ENCODE measurements around the gene RAB3B. TPM values are rescaled to one million over a fixed set of nuclear protein-coding genes. Genes with fewer than 3 reads are reported as not detected.

The RAB3B gene
- total and polyA plus RNA-seq, 4 experiments from 2014 or later, result 0.06 TPM; not detected in 2

DNA sequence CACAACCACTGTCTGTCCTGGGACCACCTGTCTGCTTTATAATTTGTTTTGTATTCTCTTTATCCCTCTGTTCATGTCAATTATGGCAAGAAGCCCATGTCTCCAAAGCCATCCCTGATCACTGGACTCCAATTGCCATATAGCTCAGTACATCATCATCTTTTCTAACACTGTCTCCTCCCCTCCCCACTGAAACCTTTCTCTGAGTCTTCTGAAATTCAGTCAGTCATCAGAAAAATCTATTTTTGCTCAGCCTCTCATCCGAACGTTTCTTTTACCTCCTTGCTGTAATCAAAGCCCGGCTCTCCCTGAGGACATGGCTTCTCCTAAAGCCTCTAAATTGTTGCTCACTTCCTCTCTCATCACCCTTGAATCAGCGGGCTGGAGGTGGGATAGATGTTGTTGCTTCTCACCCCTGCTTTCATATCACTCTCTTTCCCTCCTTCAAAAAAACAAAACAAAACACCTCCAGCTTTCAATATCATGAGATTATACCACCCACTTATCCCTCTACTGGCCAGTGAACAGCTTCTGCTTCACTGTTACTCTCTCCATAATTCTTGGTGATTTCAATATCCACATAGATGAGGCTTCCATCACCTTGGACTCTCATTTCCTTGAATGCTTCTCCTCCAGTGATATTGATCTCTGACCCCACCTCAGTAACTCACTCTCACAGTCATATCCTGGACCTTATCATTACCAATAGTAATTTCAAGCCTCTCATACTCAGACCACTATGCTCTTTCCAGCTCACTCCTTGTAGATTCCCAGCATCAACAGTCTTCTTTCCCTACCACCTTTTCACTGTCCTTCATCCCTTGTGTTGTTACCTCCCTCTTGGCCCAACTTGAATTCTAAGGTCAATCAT, 27.8 kb downstream of the RAB3B start:
- CTCF ChIA-PET (ENCODE audit: partially characterized antibody), result no interaction called here
- POLR2A ChIA-PET (ENCODE audit: partially characterized antibody), result no interaction called here

GRCh38 chr1:51961954-51962353, 28.5 kb downstream of the RAB3B start:
- no peak overlapping the region for H3K4me3 Mint-ChIP-seq
- no peaks in the 10 kb centered on the region for H3K9me3 Mint-ChIP-seq
- POLR2A ChIA-PET (ENCODE audit: partially characterized antibody), result no interaction called here
- no peaks in the 10 kb centered on the region for H3K4me1 ChIP-seq (ENCODE audit: insufficient read depth, low read length)
- H3K36me3 Mint-ChIP-seq, result no peaks in the 10 kb centered on the region
- intact Hi-C loops (cut with micrococcal nuclease), result no loop called here
- CTCF ChIA-PET (ENCODE audit: partially characterized antibody), result no interaction called here
- no peaks in the 10 kb centered on the region for H3K36me3 ChIP-seq (ENCODE audit: insufficient read depth, low read length)
- no peaks in the 10 kb centered on the region for H3K4me1 Mint-ChIP-seq
- H3K27me3 ChIP-seq (ENCODE audit: insufficient read depth, low read length), result no peaks in the 10 kb centered on the region
- no peak overlapping the region for H3K4me3 ChIP-seq (ENCODE audit: low read length in 2 of 2)
- no peaks in the 10 kb centered on the region for H3K9me3 ChIP-seq (ENCODE audit: control insufficient read depth in 1 of 2, low read length in 2 of 2)
- H3K27ac ChIP-seq (ENCODE audit: low read depth, low read length), result no peak overlapping the region
- H3K27ac Mint-ChIP-seq, result no peak overlapping the region
- H3K27me3 Mint-ChIP-seq, result peaks cover 3 to 4% of the 10 kb centered on the region in 2 donors
- no peak for DNase-seq

More for the DNA sequence above, 27.8 kb downstream of the RAB3B start:
- H3K4me3 Mint-ChIP-seq, result no peak overlapping the region
- no peaks in the 10 kb centered on the region for H3K36me3 Mint-ChIP-seq
- H3K27me3 ChIP-seq (ENCODE audit: insufficient read depth, low read length), result no peaks in the 10 kb centered on the region
- intact Hi-C loops (cut with micrococcal nuclease), result no loop called here
- H3K27me3 Mint-ChIP-seq, result peaks cover 3 to 4% of the 10 kb centered on the region in 2 donors
- DNase-seq, result no peak
- no peak overlapping the region for H3K4me3 ChIP-seq (ENCODE audit: low read length in 2 of 2)
- H3K9me3 Mint-ChIP-seq, result no peaks in the 10 kb centered on the region
- H3K4me1 ChIP-seq (ENCODE audit: insufficient read depth, low read length), result no peaks in the 10 kb centered on the region
- no peak overlapping the region for H3K27ac ChIP-seq (ENCODE audit: low read depth, low read length)
- H3K36me3 ChIP-seq (ENCODE audit: insufficient read depth, low read length), result no peaks in the 10 kb centered on the region
- no peaks in the 10 kb centered on the region for H3K9me3 ChIP-seq (ENCODE audit: control insufficient read depth in 1 of 2, low read length in 2 of 2)
- H3K27ac Mint-ChIP-seq, result no peak overlapping the region
- no peaks in the 10 kb centered on the region for H3K4me1 Mint-ChIP-seq

DNA sequence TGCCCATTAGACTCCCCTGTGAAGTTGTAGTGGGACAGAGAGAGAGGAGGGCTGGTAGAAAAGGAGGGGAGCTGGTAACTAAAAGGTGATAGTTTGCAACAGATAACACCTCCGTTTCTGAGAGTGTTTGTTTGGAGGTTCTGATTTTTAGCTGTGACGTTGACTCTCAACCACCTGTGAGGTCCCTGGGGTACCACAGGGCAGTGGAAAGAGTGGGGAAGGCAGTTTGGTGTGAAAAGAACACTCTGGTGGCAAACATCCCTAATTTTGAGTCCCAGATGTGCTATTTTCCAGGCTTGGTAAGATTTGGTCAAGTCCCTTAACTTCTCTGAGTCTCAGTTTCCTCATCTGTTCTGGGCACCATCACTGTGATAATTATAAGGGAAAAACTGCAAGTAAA, 29.3 kb downstream of the RAB3B start:
- no peak for DNase-seq
- POLR2A ChIA-PET (ENCODE audit: partially characterized antibody), result no interaction called here
- no peaks in the 10 kb centered on the region for H3K4me1 Mint-ChIP-seq
- H3K27me3 Mint-ChIP-seq, result peaks cover 3 to 4% of the 10 kb centered on the region in 2 donors
- no peak overlapping the region for H3K27ac Mint-ChIP-seq
- H3K4me3 Mint-ChIP-seq, result no peak overlapping the region
- Histone ChIP-seq H3K4me1 (ENCODE audit: insufficient read depth, low read length) (no peaks in the 10 kb centered on the region), H3K4me3 (ENCODE audit: low read length in 2 of 2) (no peak overlapping the region), H3K9me3 (ENCODE audit: control insufficient read depth in 1 of 2, low read length in 2 of 2) (no peaks in the 10 kb centered on the region), H3K27ac (ENCODE audit: low read depth, low read length) (no peak overlapping the region), H3K36me3 (ENCODE audit: insufficient read depth, low read length) (no peaks in the 10 kb centered on the region), H3K27me3 (ENCODE audit: insufficient read depth, low read length) (no peaks in the 10 kb centered on the region)
- CTCF ChIA-PET (ENCODE audit: partially characterized antibody), result no interaction called here
- H3K36me3 Mint-ChIP-seq, result no peaks in the 10 kb centered on the region
- intact Hi-C loops (cut with micrococcal nuclease), result no loop called here
- no peaks in the 10 kb centered on the region for H3K9me3 Mint-ChIP-seq

DNA sequence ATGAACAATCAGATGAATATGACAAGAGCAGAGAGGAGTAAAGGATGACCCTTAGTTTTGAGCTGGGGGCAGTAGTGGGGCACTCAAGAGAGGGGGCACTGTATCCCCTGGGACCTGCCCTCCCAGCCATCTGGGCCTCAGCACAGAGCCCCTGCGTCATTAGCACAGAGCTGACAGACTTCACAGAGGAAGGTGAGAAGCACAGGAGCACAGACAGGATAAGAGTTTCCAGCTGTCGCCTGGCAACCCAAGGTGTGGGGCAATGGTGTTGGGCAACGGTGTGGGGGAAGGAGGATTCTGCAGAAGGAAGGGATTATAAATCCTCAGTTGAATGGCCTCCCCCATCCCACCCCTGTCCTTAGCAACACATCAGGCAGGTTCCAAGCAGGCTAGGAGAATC, 30.2 kb downstream of the RAB3B start:
- H3K4me1 Mint-ChIP-seq, result no peaks in the 10 kb centered on the region
- H3K27me3 Mint-ChIP-seq, result peaks cover 3 to 4% of the 10 kb centered on the region in 2 donors
- DNase-seq, result no peak
- H3K36me3 Mint-ChIP-seq, result no peaks in the 10 kb centered on the region
- no peaks in the 10 kb centered on the region for H3K9me3 Mint-ChIP-seq
- H3K27ac Mint-ChIP-seq, result no peak overlapping the region
- POLR2A ChIA-PET (ENCODE audit: partially characterized antibody), result no interaction called here
- no peak overlapping the region for H3K4me3 Mint-ChIP-seq
- H3K27ac ChIP-seq (ENCODE audit: low read depth, low read length), result no peak overlapping the region
- H3K4me3 ChIP-seq (ENCODE audit: low read length in 2 of 2), result no peak overlapping the region
- no peaks in the 10 kb centered on the region for H3K4me1 ChIP-seq (ENCODE audit: insufficient read depth, low read length)
- intact Hi-C loops (cut with micrococcal nuclease), result no loop called here
- no peaks in the 10 kb centered on the region for H3K9me3 ChIP-seq (ENCODE audit: control insufficient read depth in 1 of 2, low read length in 2 of 2)
- H3K27me3 ChIP-seq (ENCODE audit: insufficient read depth, low read length), result no peaks in the 10 kb centered on the region
- CTCF ChIA-PET (ENCODE audit: partially characterized antibody), result no interaction called here
- no peaks in the 10 kb centered on the region for H3K36me3 ChIP-seq (ENCODE audit: insufficient read depth, low read length)

DNA sequence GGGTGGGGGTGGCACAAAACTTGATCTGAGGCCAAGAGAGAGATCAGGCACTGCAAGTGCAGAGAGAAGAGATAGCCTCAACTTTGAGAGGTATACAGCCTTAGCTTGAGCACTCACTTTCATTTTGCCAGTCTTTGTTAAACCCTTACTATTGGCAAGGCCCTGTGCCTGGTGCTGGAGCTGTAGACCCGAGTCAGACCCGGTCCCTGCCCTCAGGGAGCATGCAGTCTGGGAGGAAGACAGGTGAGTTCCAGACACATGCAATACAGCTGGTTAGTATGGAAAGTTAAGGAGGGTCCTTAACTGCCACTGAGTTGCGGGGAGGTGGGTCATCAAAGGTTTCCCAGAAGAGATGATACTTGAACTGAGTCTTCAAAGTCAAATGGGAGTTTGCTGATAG, 31.7 kb downstream of the RAB3B start:
- no peaks in the 10 kb centered on the region for H3K27me3 ChIP-seq (ENCODE audit: insufficient read depth, low read length)
- Mint-ChIP-seq H3K27ac (no peak overlapping the region), H3K36me3 (no peaks in the 10 kb centered on the region), H3K9me3 (no peaks in the 10 kb centered on the region), H3K4me1 (no peaks in the 10 kb centered on the region), H3K4me3 (no peak overlapping the region), H3K27me3 (peaks cover 3 to 4% of the 10 kb centered on the region in 2 donors)
- H3K36me3 ChIP-seq (ENCODE audit: insufficient read depth, low read length), result no peaks in the 10 kb centered on the region
- no peak overlapping the region for H3K4me3 ChIP-seq (ENCODE audit: low read length in 2 of 2)
- H3K4me1 ChIP-seq (ENCODE audit: insufficient read depth, low read length), result no peaks in the 10 kb centered on the region
- ChIA-PET POLR2A (ENCODE audit: partially characterized antibody) (no interaction called here), CTCF (ENCODE audit: partially characterized antibody) (no interaction called here)
- no peak for DNase-seq
- no peak overlapping the region for H3K27ac ChIP-seq (ENCODE audit: low read depth, low read length)
- H3K9me3 ChIP-seq (ENCODE audit: control insufficient read depth in 1 of 2, low read length in 2 of 2), result no peaks in the 10 kb centered on the region
- intact Hi-C loops (cut with micrococcal nuclease), result no loop called here

DNA sequence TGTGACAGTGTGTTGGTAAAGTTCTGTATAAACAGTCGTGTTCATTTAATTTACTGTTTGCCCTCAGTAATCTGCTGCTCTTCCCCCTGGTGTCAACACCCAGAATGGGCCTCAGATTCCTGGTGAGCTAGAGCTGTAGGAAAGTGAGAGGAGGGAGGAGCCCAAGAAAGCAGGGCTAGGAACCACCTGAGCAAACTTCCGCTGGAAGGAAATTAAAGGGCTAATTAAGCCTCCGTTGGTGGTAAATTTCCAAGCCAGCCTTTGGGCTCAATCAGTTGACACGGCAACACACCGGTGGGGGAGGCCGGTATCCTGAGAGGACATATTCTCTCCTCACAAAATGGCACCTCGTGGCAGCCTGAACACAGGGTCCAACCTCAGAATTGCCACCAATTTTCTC, 32.9 kb downstream of the RAB3B start:
- no peak overlapping the region for H3K27ac Mint-ChIP-seq
- DNase-seq, result no peak
- Histone ChIP-seq H3K36me3 (ENCODE audit: insufficient read depth, low read length) (no peaks in the 10 kb centered on the region), H3K27me3 (ENCODE audit: insufficient read depth, low read length) (no peaks in the 10 kb centered on the region), H3K4me3 (ENCODE audit: low read length in 2 of 2) (no peak overlapping the region), H3K9me3 (ENCODE audit: control insufficient read depth in 1 of 2, low read length in 2 of 2) (no peaks in the 10 kb centered on the region), H3K27ac (ENCODE audit: low read depth, low read length) (no peak overlapping the region), H3K4me1 (ENCODE audit: insufficient read depth, low read length) (no peaks in the 10 kb centered on the region)
- ChIA-PET CTCF (ENCODE audit: partially characterized antibody) (no interaction called here), POLR2A (ENCODE audit: partially characterized antibody) (no interaction called here)
- no peaks in the 10 kb centered on the region for H3K36me3 Mint-ChIP-seq
- H3K4me3 Mint-ChIP-seq, result no peak overlapping the region
- no peaks in the 10 kb centered on the region for H3K9me3 Mint-ChIP-seq
- intact Hi-C loops (cut with micrococcal nuclease), result no loop called here
- H3K27me3 Mint-ChIP-seq, result peaks cover 5 to 8% of the 10 kb centered on the region in 2 donors
- no peaks in the 10 kb centered on the region for H3K4me1 Mint-ChIP-seq

DNA sequence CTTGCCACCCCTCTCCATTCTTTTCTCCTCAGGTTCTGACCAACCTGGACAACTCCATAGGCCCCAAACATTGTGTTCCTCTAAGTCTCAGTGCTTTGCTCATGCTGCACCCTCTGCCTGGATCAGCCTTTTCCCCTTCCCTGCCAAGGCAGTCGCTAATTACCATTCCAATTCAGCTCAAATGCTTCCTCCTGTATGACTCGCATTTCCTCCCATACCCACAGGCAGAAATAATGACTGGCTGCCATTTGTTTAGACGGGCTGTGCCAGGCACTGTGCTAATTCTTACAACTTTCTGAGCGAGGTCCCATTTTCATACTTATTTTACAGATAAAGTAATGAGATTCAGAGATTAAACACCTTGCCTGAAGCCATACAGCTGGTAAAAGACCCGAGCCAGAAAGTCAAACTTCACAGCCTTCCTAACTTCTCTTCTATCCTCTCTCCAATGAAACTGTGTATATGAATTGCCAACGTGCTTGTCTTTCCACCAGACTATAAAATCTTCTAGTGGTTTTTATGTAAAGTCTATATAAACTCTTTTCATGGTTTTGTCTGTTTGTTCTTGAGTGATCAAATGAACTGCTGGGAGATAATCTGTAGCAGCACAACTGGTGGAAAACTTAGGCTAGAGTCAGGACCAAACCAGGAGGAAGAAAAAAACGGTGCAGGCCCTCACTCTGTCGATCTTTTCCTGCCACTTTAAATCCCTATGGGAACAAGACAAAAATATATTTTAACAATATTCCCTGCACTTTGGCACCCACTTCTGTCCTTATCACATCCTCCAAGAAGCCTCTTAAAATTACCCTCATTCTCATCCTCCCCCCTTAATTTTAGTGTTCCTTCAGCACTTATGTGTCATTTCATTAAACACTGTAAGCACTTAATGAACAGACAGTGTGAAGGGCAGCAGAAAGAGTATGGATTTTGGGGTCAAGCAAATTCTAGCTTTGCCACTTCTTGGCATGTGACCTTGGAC, 33.7 kb downstream of the RAB3B start:
- Histone ChIP-seq H3K4me1 (ENCODE audit: insufficient read depth, low read length) (no peaks in the 10 kb centered on the region), H3K9me3 (ENCODE audit: control insufficient read depth in 1 of 2, low read length in 2 of 2) (no peaks in the 10 kb centered on the region), H3K4me3 (ENCODE audit: low read length in 2 of 2) (no peak overlapping the region), H3K36me3 (ENCODE audit: insufficient read depth, low read length) (no peaks in the 10 kb centered on the region), H3K27me3 (ENCODE audit: insufficient read depth, low read length) (no peaks in the 10 kb centered on the region), H3K27ac (ENCODE audit: low read depth, low read length) (no peak overlapping the region)
- no peak for DNase-seq
- H3K4me3 Mint-ChIP-seq, result no peak overlapping the region
- intact Hi-C loops (cut with micrococcal nuclease), result no loop called here
- no peaks in the 10 kb centered on the region for H3K4me1 Mint-ChIP-seq
- POLR2A ChIA-PET (ENCODE audit: partially characterized antibody), result no interaction called here
- H3K9me3 Mint-ChIP-seq, result no peaks in the 10 kb centered on the region
- peaks cover 5 to 8% of the 10 kb centered on the region in 2 donors for H3K27me3 Mint-ChIP-seq
- CTCF ChIA-PET (ENCODE audit: partially characterized antibody), result no interaction called here
- H3K27ac Mint-ChIP-seq, result no peak overlapping the region
- H3K36me3 Mint-ChIP-seq, result no peaks in the 10 kb centered on the region
